ENCODE data around the gene TCF7L1. TPM values are rescaled to one million over a fixed set of nuclear protein-coding genes. Genes with fewer than 3 reads are reported as not detected.

TCF7L1 gene
- total RNA-seq, 1 donor from 2014 or later, result 62.7 TPM

DNA sequence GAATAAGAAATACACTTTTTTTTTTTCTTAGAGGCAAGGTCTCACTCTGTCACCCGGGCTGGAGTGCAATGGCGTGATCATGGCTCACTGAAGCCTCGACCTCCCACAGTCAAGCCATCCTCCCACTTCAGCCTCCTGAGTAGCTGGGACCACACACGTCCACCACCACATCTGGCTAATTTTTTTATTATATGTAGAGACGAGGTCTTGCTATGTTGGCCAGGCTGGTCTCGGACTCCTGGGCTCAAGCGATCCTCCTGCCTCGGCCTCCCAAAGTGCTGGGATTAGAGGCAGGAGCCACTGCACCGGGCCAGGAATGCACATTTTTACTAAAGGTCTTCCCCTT, 192.2 kb downstream of the TCF7L1 start:
- Mint-ChIP-seq H3K27ac (peak overlapping the region; percentile 88), H3K36me3 (ENCODE audit: insufficient read depth) (peaks cover 24% of the 10 kb centered on the region)
- TF ChIP-seq, protein P1, sequence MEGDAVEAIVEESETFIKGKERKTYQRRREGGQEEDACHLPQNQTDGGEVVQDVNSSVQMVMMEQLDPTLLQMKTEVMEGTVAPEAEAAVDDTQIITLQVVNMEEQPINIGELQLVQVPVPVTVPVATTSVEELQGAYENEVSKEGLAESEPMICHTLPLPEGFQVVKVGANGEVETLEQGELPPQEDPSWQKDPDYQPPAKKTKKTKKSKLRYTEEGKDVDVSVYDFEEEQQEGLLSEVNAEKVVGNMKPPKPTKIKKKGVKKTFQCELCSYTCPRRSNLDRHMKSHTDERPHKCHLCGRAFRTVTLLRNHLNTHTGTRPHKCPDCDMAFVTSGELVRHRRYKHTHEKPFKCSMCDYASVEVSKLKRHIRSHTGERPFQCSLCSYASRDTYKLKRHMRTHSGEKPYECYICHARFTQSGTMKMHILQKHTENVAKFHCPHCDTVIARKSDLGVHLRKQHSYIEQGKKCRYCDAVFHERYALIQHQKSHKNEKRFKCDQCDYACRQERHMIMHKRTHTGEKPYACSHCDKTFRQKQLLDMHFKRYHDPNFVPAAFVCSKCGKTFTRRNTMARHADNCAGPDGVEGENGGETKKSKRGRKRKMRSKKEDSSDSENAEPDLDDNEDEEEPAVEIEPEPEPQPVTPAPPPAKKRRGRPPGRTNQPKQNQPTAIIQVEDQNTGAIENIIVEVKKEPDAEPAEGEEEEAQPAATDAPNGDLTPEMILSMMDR (IDR thresholded peaks at IDR 0.05; ENCODE audit: unreplicated experiment), result no peak

DNA sequence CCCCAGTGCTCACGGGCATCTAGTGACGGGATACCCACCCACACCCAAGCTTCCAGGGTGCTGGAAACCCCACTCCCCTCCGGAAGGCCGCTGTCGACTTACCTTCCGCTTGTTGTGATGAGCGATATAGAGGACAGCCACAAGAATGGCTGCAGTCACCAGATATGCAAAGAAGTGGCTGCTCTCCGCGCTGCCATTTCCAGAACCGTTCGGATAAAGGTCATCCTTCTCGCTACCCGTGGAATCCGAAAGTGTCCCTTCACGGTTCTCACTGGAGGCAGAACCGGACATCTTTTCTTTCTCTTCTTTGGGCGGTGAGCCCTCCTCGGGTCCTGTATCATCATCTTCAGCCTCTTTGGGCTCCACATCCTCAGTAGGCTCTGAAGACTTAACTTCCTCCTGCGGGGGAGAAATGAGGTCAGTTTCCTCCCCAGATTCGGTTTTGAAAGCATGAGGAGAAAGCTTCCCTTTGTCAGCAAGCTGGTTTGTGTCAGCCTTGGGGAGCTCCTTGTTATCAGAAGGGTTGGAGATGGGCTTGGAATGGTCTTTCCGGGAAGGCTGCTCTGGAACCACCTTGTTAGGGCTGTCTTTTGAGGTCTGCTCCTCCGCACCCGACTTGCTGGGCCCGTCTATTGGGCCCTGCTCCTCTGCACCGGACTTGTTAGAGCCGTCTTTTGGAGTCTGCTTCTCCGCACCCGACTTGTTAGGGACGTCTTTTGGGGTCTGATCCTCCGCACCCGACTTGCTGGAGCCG, 193.4 kb downstream of the TCF7L1 start:
- Mint-ChIP-seq H3K27ac (no peak overlapping the region), H3K4me1 (ENCODE audit: low read depth) (peaks cover 33% of the 10 kb centered on the region), H3K9me3 (ENCODE audit: low read depth) (no peaks in the 10 kb centered on the region), H3K36me3 (ENCODE audit: insufficient read depth) (peaks cover 14% of the 10 kb centered on the region), H3K27me3 (no peaks in the 10 kb centered on the region), H3K4me3 (ENCODE audit: low read depth) (peak overlapping the region; percentile 97)
- TF ChIP-seq, protein P1 (IDR thresholded peaks at IDR 0.05; ENCODE audit: unreplicated experiment), result no peak
- DNase-seq (ENCODE audit: low spot score, unreplicated experiment), result no peak

More for the DNA sequence above, 192.2 kb downstream of the TCF7L1 start:
- Mint-ChIP-seq H3K4me1 (ENCODE audit: low read depth) (peaks cover 33% of the 10 kb centered on the region), H3K4me3 (ENCODE audit: low read depth) (peak overlapping the region; percentile 97), H3K9me3 (ENCODE audit: low read depth) (no peaks in the 10 kb centered on the region), H3K27me3 (no peaks in the 10 kb centered on the region)
- no peak for DNase-seq (ENCODE audit: low spot score, unreplicated experiment)

DNA sequence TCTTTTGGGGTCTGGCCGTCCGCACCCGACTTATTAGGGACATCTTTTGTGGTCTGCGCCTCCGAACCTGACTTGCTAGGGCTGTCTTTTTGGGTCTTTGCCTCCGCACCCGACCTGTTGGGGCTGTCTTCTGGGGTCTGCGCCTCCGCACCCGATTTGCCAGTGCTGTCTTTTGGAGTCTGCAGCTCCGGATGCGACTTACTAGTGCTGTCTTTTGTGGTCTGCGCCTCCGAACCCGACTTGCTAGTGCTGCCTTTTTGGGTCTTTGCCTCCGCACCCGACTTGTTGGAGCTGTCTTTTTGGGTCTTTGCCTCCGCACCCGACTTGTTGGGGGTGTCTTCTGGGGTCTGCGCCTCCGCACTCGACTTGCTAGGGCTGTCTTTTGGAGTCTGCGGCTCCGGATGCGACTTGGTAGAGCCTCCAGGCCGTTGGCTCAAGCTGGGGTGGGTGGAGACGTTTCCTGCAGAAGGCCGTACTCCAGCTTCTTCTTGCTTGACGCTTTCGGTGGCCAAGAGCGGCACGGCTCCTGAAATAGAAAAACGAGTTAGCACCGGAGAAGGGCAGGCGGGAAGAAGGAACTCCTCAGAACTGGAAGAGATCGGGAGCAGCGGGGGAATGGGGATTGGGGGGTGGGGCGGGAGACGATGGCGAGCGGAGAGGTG, 194.1 kb downstream of the TCF7L1 start:
- peaks cover 33% of the 10 kb centered on the region for H3K4me1 Mint-ChIP-seq (ENCODE audit: low read depth)
- TF ChIP-seq, protein P1 (IDR thresholded peaks at IDR 0.05; ENCODE audit: unreplicated experiment), result no peak
- H3K9me3 Mint-ChIP-seq (ENCODE audit: low read depth), result no peaks in the 10 kb centered on the region
- H3K36me3 Mint-ChIP-seq (ENCODE audit: insufficient read depth), result peaks cover 10% of the 10 kb centered on the region
- H3K27me3 Mint-ChIP-seq, result no peaks in the 10 kb centered on the region
- H3K27ac Mint-ChIP-seq, result peak overlapping the region; percentile 99
- peak overlapping the region; percentile 97 for H3K4me3 Mint-ChIP-seq (ENCODE audit: low read depth)
- DNase-seq (ENCODE audit: low spot score, unreplicated experiment), result no peak

DNA sequence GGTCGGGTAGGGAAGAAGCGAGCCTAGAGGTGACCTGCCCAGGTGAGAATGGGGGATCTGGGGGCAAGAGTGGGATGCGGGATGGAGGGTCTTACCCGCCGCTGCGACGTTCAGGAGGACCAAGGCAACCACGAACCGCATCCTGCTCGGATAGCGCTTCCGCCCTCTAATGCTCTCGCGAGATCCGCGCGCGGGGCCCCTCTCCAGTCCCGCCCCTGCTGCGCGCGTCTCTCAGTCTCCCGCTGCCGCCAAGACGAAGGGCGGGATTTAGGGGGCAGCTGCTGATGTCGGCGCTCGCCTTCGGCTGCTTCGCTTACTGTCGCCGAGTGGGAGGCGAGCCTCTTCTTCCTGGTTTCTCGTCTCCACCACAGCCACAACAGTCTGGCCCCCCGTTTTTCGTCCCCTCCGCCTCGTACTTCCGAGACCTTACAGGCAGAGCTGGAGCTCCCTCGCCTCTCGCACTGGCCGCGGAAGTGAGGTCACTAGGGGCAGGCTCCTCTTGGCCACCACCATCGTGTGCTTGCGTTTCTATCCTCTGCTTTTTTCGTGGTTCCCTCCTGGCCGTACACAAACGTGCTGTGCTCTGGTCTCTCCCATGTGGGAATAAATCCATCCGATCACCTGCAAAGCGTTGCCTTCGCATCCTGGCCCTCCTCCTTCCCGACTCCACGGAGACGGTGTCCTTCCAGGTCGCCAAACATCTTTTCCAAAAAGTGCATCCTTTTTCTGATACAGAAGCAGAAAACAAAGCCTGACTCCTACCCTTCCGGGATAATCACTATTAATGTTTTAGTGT, 194.8 kb downstream of the TCF7L1 start, which contains the start of gene TGOLN2:
TSS of gene TGOLN2 (minus strand) at position 168 of the 796 bp plus-strand sequence. CDS start at position 141, 27 bp downstream.
- H3K9me3 Mint-ChIP-seq (ENCODE audit: low read depth), result no peaks in the 10 kb centered on the region
- peak within 1 kb of the TSS; percentile 99 for H3K27ac Mint-ChIP-seq

More for the DNA sequence above, 194.8 kb downstream of the TCF7L1 start, which contains the start of gene TGOLN2:
- Mint-ChIP-seq H3K36me3 (ENCODE audit: insufficient read depth) (peaks cover 6% of the 10 kb centered on the region), H3K27me3 (no peaks in the 10 kb centered on the region), H3K4me3 (ENCODE audit: low read depth) (peak within 1 kb of the TSS; percentile 97), H3K4me1 (ENCODE audit: low read depth) (peaks cover 34% of the 10 kb centered on the region)
- DNase-seq (ENCODE audit: low spot score, unreplicated experiment), result peak; percentile 81
- TF ChIP-seq, protein P1 (IDR thresholded peaks at IDR 0.05; ENCODE audit: unreplicated experiment), result peak; percentile 19

Measured in progenitor cell of endocrine pancreas (in vitro differentiated cells).